ENCODE results near the gene MLLT6. TPM values are rescaled to one million over a fixed set of nuclear protein-coding genes. Genes with fewer than 3 reads are reported as not detected.

Gene MLLT6
- total RNA-seq, 2 experiments from 2014 or later: 81.7 to 174 TPM

GRCh38 chr17:38742411-38743308 is 37.6 kb downstream of the MLLT6 start:
- POLR2A ChIA-PET: no interaction called here
- intact Hi-C loops (cut with micrococcal nuclease; ENCODE audit: unreplicated experiment): no loop called here
- DNase-seq (ENCODE audit: low spot score): peak; percentile 66
- no peaks in the 10 kb centered on the region for H3K9me3 ChIP-seq (ENCODE audit: low read length)
- peaks cover 55% of the 10 kb centered on the region for H3K4me1 ChIP-seq (ENCODE audit: insufficient read depth, low read length, poor library complexity, severe bottlenecking)
- peaks cover 48% of the 10 kb centered on the region for H3K36me3 ChIP-seq (ENCODE audit: insufficient read depth, low read length)
- CTCF ChIA-PET (ENCODE audit: unreplicated experiment): interaction anchor here (1.0 kb wide), 1 partner anchor 35 kb away, joined by 3 read pairs; no protein-coding TSS in a partner anchor
- H3K27ac ChIP-seq (ENCODE audit: low read depth, low read length, poor library complexity, severe bottlenecking): peak overlapping the region; percentile 26
- H3K79me2 ChIP-seq (ENCODE audit: insufficient read depth, low read depth, low read length): peaks cover 67% of the 10 kb centered on the region
- no TSS peak for BruUV-seq (replicated peaks)
- no peaks in the 10 kb centered on the region for H4K20me1 ChIP-seq (ENCODE audit: insufficient read depth, low read length)
- H3K4me3 ChIP-seq (ENCODE audit: low read depth, low read length, poor library complexity, severe bottlenecking): peak overlapping the region; percentile 26
- H3K4me2 ChIP-seq (ENCODE audit: low read length): peak overlapping the region; percentile 80
- H2AFZ ChIP-seq (ENCODE audit: low read length): no peak overlapping the region
- no peaks in the 10 kb centered on the region for H3K9me2 ChIP-seq (ENCODE audit: insufficient read depth, low read length)
- TF ChIP-seq CTCF (conservative IDR thresholded peaks at IDR 0.05; ENCODE audit: low read length) (no peak), EZH2phosphoT487 (IDR thresholded peaks at IDR 0.05; ENCODE audit: borderline replicate concordance, low read depth, low read length) (no peak)

DNA sequence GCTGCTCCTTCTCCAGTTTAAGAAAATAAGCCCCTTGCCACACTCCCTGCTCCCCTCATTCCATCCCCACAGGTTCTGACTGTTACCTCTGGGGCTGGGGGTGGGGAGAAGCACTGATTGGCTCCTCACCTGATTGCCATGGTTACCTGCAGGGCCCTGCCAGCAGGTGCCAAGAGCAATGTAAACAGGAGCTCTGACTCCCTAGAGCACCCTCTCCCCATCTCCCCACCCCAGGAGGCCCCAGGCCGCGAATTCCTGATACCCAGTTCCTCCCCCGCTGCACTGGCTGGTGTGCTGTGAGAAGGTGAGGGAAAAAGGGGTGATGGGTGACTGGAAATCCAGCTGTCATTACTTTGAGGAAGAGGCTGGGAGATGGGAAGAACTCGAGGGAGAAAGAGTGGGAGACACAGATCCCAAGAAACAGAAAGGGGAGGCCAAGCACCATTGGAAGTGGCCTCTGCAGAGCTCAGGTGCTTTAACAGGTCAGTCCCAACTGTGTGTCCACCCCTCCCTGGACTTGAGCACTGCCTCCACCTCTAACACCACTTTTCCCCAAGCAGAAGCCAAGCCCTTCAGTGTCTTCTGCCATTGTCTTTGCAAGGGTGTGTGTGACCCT is 38.6 kb downstream of the MLLT6 start:
- no TSS peak for BruUV-seq (replicated peaks)
- Histone ChIP-seq H4K20me1 (ENCODE audit: insufficient read depth, low read length) (no peaks in the 10 kb centered on the region), H3K79me2 (ENCODE audit: insufficient read depth, low read depth, low read length) (peaks cover 67% of the 10 kb centered on the region), H3K36me3 (ENCODE audit: insufficient read depth, low read length) (peaks cover 38% of the 10 kb centered on the region), H3K27ac (ENCODE audit: low read depth, low read length, poor library complexity, severe bottlenecking) (peak overlapping the region; percentile 26), H3K4me2 (ENCODE audit: low read length) (peak overlapping the region; percentile 80), H3K9me3 (ENCODE audit: low read length) (no peaks in the 10 kb centered on the region), H2AFZ (ENCODE audit: low read length) (no peak overlapping the region), H3K9me2 (ENCODE audit: insufficient read depth, low read length) (no peaks in the 10 kb centered on the region), H3K4me1 (ENCODE audit: insufficient read depth, low read length, poor library complexity, severe bottlenecking) (peaks cover 59% of the 10 kb centered on the region), H3K4me3 (ENCODE audit: low read depth, low read length, poor library complexity, severe bottlenecking) (peak overlapping the region; percentile 26)
- POLR2A ChIA-PET: no interaction called here
- DNase-seq (ENCODE audit: low spot score): peak; percentile 35
- intact Hi-C loops (cut with micrococcal nuclease; ENCODE audit: unreplicated experiment): no loop called here
- no peak for TF ChIP-seq EZH2phosphoT487 (IDR thresholded peaks at IDR 0.05; ENCODE audit: borderline replicate concordance, low read depth, low read length)
- TF ChIP-seq CTCF (conservative IDR thresholded peaks at IDR 0.05; ENCODE audit: low read length): no peak
- CTCF ChIA-PET (ENCODE audit: unreplicated experiment): no interaction called here

Measured in OCI-LY7 (cell line).